HG03196 (cell line): ENCODE results near the gene SAP30L.
A peak's percentile ranks its signal among the peaks of the same experiment; 100 is the strongest.

Experiments
- ATAC-seq: cut with Tn5 transposase; IDR thresholded peaks from one replicate; pipeline ENCODE4 v1.9.1; 2021; ENCODE audit not compliant: unreplicated experiment

The SAP30L gene

GRCh38 chr5:154461531-154461930, 15.7 kb downstream of the SAP30L start:
- ATAC-seq, result no peak

- no peak for ATAC-seq
Measured at GRCh38 chr5:154464438-154464837, 18.6 kb downstream of the SAP30L start.

GRCh38 chr5:154465169-154465568, 19.4 kb downstream of the SAP30L start:
- no peak for ATAC-seq

GRCh38 chr5:154466147-154466546, 20.4 kb downstream of the SAP30L start:
- ATAC-seq, result no peak

GRCh38 chr5:154466671-154467070, 20.9 kb downstream of the SAP30L start:
- ATAC-seq, result no peak

GRCh38 chr5:154467655-154468354, 22.0 kb downstream of the SAP30L start:
- peak; percentile 87 for ATAC-seq

GRCh38 chr5:154470137-154470536, 24.3 kb downstream of the SAP30L start:
- no peak for ATAC-seq

- ATAC-seq, result no peak
Measured at GRCh38 chr5:154470947-154471870, 25.4 kb downstream of the SAP30L start.

GRCh38 chr5:154472871-154473580, 27.2 kb downstream of the SAP30L start:
- ATAC-seq, result no peak

- ATAC-seq, result no peak
Measured at GRCh38 chr5:154473581-154474283, 27.9 kb downstream of the SAP30L start.

- no peak for ATAC-seq
Measured at GRCh38 chr5:154474396-154475334, 28.9 kb downstream of the SAP30L start.

- no peak for ATAC-seq
Measured at GRCh38 chr5:154475591-154476353, 30.0 kb downstream of the SAP30L start.

GRCh38 chr5:154476354-154477205, 30.8 kb downstream of the SAP30L start:
- ATAC-seq, result no peak

- no peak for ATAC-seq
Measured at GRCh38 chr5:154477382-154478223, 31.8 kb downstream of the SAP30L start.

- ATAC-seq, result no peak
Measured at GRCh38 chr5:154478224-154478565, 32.4 kb downstream of the SAP30L start, which contains the start of gene HAND1. Gene HAND1 (minus strand): TSS chr5:154478227. CDS start chr5:154478008, 219 bp downstream.

GRCh38 chr5:154478752-154479159, 33.0 kb downstream of the SAP30L start:
- no peak for ATAC-seq
